Peyer's patch (tissue), 4 donors: Measurements from ENCODE around the gene SUMO3.

Experiments
- POLR2A ChIP-seq, 2 donors: fragments of 450-650 bp; IDR thresholded peaks; one replicate each; pipeline ENCODE4 v1.5.1; 2017; ENCODE audit warnings: antibody characterized with exemption in 2 of 2, mild to moderate bottlenecking in 2 of 2, moderate library complexity in 2 of 2
- TF ChIP-seq, protein P1 (sequence below), 6 experiments: fragments of 450-650 bp in 4 of 6; fragments of 200-600 bp in 2 of 6; sonication (generic) in 1 of 6; IDR thresholded peaks; one replicate each; pipeline ENCODE4 v1.5.1; 2017 to 2019; ENCODE audit warnings: antibody characterized with exemption in 6 of 6, mild to moderate bottlenecking in 3 of 6, moderate library complexity in 1 of 6

DNA sequence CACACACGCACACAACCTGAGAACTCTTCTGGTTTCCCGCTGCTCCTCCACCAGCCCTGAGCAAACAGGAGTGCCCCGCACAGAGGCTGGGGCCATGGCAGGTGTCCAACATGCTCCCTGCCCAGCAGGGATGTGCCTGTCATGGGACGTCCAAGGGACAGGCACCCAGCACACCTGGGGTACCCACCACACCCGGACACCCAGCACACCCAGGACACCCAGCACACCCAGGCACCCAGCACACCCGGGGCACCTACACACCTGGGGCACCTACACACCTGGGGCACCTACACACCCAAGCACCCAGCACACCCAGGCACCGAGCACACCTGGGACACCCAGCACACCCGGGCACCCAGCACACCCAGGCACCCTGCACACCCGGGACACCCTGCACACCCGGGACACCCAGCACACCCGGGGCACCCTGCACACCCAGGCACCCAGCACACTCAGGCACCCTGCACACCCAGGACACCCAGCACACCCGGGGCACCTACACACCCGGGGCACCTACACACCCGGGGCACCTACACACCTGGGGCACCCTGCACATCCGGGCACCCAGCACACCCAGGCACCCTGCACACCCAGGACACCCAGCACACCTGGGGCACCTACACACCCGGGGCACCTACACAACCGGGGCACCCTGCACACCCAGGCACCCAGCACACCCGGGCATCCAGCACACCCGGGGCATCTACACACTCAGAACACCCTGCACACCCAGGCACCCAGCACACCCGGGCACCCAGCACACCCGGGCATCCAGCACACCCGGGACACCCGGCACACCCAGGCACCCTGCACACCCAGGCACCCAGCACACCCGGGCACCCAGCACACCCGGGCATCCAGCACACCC is 54.2 kb downstream of the SUMO3 start:
- TF ChIP-seq, protein P1, sequence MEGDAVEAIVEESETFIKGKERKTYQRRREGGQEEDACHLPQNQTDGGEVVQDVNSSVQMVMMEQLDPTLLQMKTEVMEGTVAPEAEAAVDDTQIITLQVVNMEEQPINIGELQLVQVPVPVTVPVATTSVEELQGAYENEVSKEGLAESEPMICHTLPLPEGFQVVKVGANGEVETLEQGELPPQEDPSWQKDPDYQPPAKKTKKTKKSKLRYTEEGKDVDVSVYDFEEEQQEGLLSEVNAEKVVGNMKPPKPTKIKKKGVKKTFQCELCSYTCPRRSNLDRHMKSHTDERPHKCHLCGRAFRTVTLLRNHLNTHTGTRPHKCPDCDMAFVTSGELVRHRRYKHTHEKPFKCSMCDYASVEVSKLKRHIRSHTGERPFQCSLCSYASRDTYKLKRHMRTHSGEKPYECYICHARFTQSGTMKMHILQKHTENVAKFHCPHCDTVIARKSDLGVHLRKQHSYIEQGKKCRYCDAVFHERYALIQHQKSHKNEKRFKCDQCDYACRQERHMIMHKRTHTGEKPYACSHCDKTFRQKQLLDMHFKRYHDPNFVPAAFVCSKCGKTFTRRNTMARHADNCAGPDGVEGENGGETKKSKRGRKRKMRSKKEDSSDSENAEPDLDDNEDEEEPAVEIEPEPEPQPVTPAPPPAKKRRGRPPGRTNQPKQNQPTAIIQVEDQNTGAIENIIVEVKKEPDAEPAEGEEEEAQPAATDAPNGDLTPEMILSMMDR (IDR thresholded peaks at IDR 0.05), result no peak
- no peak for TF ChIP-seq POLR2A (IDR thresholded peaks at IDR 0.05)
